CD4-positive, alpha-beta T cell (primary cell): Measurements from ENCODE around the gene BCL2L12. TPM values are rescaled to one million over a fixed set of nuclear protein-coding genes. Genes with fewer than 3 reads are reported as not detected.

ENCODE experiments used
- ATAC-seq: fragments of 200-7000 bp; cut with Tn5 transposase; one replicate; pipeline ENCODE4 v1.10.0; 2022; ENCODE audit warnings: mild to moderate bottlenecking; ENCODE audit not compliant: poor library complexity
- CTCF ChIA-PET: fragments of 350-600 bp; sonication (Branson Sonifier 250); formaldehyde crosslinking; loops from one replicate; lab custom pipeline; 2021; ENCODE audit warnings: antibody characterized with exemption, inconsistent platforms; lab: Charles Lee
- POLR2A ChIA-PET: fragments of 350-600 bp; sonication (Branson Sonifier 250); formaldehyde crosslinking; loops from one replicate; lab custom pipeline; 2021; ENCODE audit warnings: antibody characterized with exemption, inconsistent platforms; lab: Charles Lee
- DNase-seq, 14 experiments: peaks; one replicate each; pipeline ENCODE4 v3.0.0-alpha.2; 2013 to 2020; ENCODE audit warnings: mixed read lengths in 2 of 14
- H3K27ac ChIP-seq, 2 donors: one replicate each; pipeline versions ENCODE4 v1.5.1 to v1.7.0; 2013; ENCODE audit warnings: low read length in 2 of 2, low read depth in 1 of 2, mild to moderate bottlenecking in 1 of 2
- H3K27me3 ChIP-seq, 2 experiments: 1 replicate in 1 of 2; 2 replicates in 1 of 2; pipeline versions ENCODE4 v1.6.1 to v1.7.0; 2013; ENCODE audit warnings: low read length in 2 of 2, control low read depth in 1 of 2, mild to moderate bottlenecking in 1 of 2, moderate library complexity in 1 of 2; ENCODE audit not compliant: insufficient read depth in 2 of 2, control insufficient read depth in 1 of 2
- H3K36me3 ChIP-seq: one replicate; pipeline ENCODE4 v1.6.1; 2013; ENCODE audit warnings: low read length, control low read depth; ENCODE audit not compliant: insufficient read depth
- H3K4me1 ChIP-seq: one replicate; pipeline ENCODE4 v1.6.1; 2013; ENCODE audit warnings: low read length, control low read depth; ENCODE audit not compliant: insufficient read depth
- H3K4me3 ChIP-seq: one replicate; pipeline ENCODE4 v1.5.1; 2013; ENCODE audit warnings: mild to moderate bottlenecking, low read length, moderate library complexity
- H3K9me3 ChIP-seq, 2 experiments: 1 replicate in 1 of 2; 2 replicates in 1 of 2; pipeline versions ENCODE4 v1.6.1 to v1.7.0; 2013; ENCODE audit warnings: low read length in 2 of 2, mild to moderate bottlenecking in 2 of 2, control low read depth in 1 of 2, moderate library complexity in 1 of 2; ENCODE audit not compliant: control insufficient read depth in 1 of 2, insufficient read depth in 1 of 2
- H3K27ac Mint-ChIP-seq: one replicate; pipeline ENCODE4 v1.8.0; 2020; ENCODE audit warnings: mixed read lengths
- H3K27me3 Mint-ChIP-seq: one replicate; pipeline ENCODE4 v1.8.0; 2021; ENCODE audit warnings: mixed read lengths
- H3K36me3 Mint-ChIP-seq: one replicate; pipeline ENCODE4 v1.8.0; 2021; ENCODE audit warnings: low read depth, mixed read lengths
- H3K4me1 Mint-ChIP-seq: one replicate; pipeline ENCODE4 v1.8.0; 2021; ENCODE audit warnings: low read depth, mixed read lengths
- H3K4me3 Mint-ChIP-seq: one replicate; pipeline ENCODE4 v1.8.0; 2020; ENCODE audit warnings: mild to moderate bottlenecking, mixed read lengths
- H3K9me3 Mint-ChIP-seq: one replicate; pipeline ENCODE4 v1.8.0; 2020; ENCODE audit warnings: mixed read lengths
- CTCF ChIP-seq: fragments of 200-600 bp; IDR thresholded peaks from one replicate; pipeline ENCODE4 v1.8.0; 2022; ENCODE audit warnings: antibody characterized with exemption, mild to moderate bottlenecking
- intact Hi-C, 2 experiments: fragments of 100-400 bp; cut with DNase I in 1 of 2; cut with micrococcal nuclease in 1 of 2; formaldehyde crosslinking; loops; one replicate each; pipeline versions ENCODE4 v1.15.1 to v1.9.0; 2023 to 2025; cut with DNase I, micrococcal nuclease
- total RNA-seq, 174 experiments: library from RNA in 2 of 174; stranded (reverse) in 2 of 174; gene quantifications; one replicate each; pipeline ENCODE4 v1.2.3 and lab custom pipeline; 2021 to 2026

The BCL2L12 gene
- total RNA-seq, 2 experiments from 2014 or later, result 9.9 to 11.3 TPM

DNA sequence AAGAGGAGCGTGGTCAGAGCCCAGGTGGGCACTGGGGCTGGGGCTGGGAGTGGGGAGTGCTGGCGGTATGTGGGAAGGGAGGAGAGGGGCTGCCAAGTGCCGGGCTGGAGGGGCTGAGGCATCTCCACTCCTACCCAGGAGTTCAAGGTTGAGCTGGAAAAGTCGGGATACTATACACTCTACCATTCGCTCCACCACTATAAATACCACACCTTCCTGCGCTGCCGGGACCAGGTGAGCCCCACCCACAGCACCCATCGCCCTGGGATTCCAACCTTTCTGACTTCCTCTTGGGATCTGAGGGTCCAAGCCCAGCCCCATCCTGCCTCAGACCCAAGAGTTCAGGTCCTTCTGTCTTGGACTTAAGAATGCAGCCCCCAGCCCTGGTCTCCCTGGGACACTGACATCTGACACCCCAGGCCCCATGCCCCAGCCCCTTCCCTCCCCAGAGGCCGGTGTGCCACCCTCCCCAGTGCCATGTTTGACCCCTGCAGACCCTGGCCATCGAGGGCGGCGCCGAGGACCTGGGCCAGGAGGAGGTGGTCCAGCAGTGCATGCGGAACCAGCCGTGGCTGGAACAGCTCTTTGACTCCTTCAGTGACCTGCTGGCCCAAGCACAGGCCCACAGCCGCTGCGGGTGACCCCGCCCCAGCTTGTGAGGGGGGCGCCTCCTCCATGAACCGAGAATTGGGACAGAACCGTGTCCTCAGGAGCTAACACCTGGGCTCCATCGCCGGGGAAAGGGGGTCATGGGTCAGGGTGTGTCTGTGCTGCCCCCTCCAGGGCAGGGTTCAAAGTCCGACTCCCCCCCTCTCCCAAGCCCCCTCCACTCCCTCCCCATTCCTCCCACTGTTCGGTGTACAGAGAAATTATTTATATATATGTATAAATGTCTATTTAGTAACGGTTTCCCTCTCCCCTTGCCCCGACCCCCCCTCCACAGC is 40.5 kb upstream of the BCL2L12 start:
- ChIA-PET POLR2A (no interaction called here), CTCF (no interaction called here)
- DNase-seq (no peak), ATAC-seq (no peak)
- Histone ChIP-seq H3K36me3 (peaks cover 40% of the 10 kb centered on the region), H3K27ac (no peak overlapping the region), H3K4me1 (no peaks in the 10 kb centered on the region), H3K4me3 (no peak overlapping the region), H3K27me3 (no peaks in the 10 kb centered on the region), H3K9me3 (no peaks in the 10 kb centered on the region)
- Mint-ChIP-seq H3K27me3 (no peaks in the 10 kb centered on the region), H3K9me3 (no peaks in the 10 kb centered on the region), H3K4me3 (no peak overlapping the region), H3K36me3 (peaks cover 46% of the 10 kb centered on the region), H3K4me1 (peaks cover 5% of the 10 kb centered on the region), H3K27ac (no peak overlapping the region)
- no peak for TF ChIP-seq CTCF
- intact Hi-C loops, result no loop called here

DNA sequence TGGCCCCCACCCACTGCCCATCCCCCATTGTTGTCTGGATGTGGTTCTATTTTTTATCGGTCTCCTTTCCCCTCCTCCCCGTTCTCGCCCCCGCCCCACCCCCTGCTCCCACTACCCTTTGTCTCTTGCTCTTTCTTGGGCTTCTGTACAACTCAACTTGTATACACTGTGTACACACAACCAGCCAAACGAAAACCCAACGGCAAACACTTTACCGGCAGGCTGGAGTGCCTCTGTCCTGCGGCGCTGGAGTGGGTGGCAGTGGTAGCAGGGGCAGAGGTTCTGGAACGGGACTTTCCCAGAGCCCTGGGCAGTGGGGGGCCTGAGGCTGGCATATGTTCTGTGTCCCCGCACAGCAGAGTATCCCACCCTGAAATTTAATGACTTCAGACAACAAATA is 39.5 kb upstream of the BCL2L12 start:
- Histone ChIP-seq H3K9me3 (no peaks in the 10 kb centered on the region), H3K4me1 (no peaks in the 10 kb centered on the region), H3K4me3 (no peak overlapping the region), H3K27me3 (no peaks in the 10 kb centered on the region), H3K36me3 (peaks cover 33% of the 10 kb centered on the region), H3K27ac (no peak overlapping the region)
- DNase-seq (no peak), ATAC-seq (no peak)
- H3K36me3 Mint-ChIP-seq, result peaks cover 44% of the 10 kb centered on the region
- peaks cover 5% of the 10 kb centered on the region for H3K4me1 Mint-ChIP-seq
- ChIA-PET POLR2A (no interaction called here), CTCF (no interaction called here)
- TF ChIP-seq CTCF, result no peak
- no peak overlapping the region for H3K4me3 Mint-ChIP-seq
- no peak overlapping the region for H3K27ac Mint-ChIP-seq
- intact Hi-C loops, result no loop called here
- no peaks in the 10 kb centered on the region for H3K9me3 Mint-ChIP-seq
- H3K27me3 Mint-ChIP-seq, result no peaks in the 10 kb centered on the region

- H3K4me1 ChIP-seq, result no peaks in the 10 kb centered on the region
- CTCF ChIA-PET, result no interaction called here
- intact Hi-C loops, result no loop called here
- no peaks in the 10 kb centered on the region for H3K27me3 ChIP-seq
- Mint-ChIP-seq H3K27me3 (no peaks in the 10 kb centered on the region), H3K9me3 (no peaks in the 10 kb centered on the region), H3K4me3 (no peak overlapping the region), H3K4me1 (no peaks in the 10 kb centered on the region), H3K27ac (no peak overlapping the region), H3K36me3 (peaks cover 16% of the 10 kb centered on the region)
- no peak for TF ChIP-seq CTCF
- no peak for DNase-seq
- POLR2A ChIA-PET, result interaction anchor here (2.5 kb wide), 1 partner anchor 10 kb away, joined by 11 read pairs; the partner anchor contains the start of gene RRAS
- no peak overlapping the region for H3K27ac ChIP-seq
- no peak overlapping the region for H3K4me3 ChIP-seq
- H3K36me3 ChIP-seq, result peaks cover 13% of the 10 kb centered on the region
- no peaks in the 10 kb centered on the region for H3K9me3 ChIP-seq
- ATAC-seq, result no peak
Measured at GRCh38 chr19:49629659-49630058, 36.1 kb upstream of the BCL2L12 start.
